SK-N-SH treated with all-trans-retinoic acid at 6 μM for 48 hours (cell line): ENCODE data around the gene ACKR1.
A peak's percentile ranks its signal among the peaks of the same experiment; 100 is the strongest.

Source experiments
- ATAC-seq: fragments of 200-7000 bp; cut with Tn5 transposase; 3 replicates; pipeline ENCODE4 v1.9.1; 2020; ENCODE audit warnings: mild to moderate bottlenecking, moderate library complexity
- ARNTL ChIP-seq: fragments of 450-650 bp; formaldehyde crosslinking; IDR thresholded peaks from 2 replicates; pipeline ENCODE4 v1.5.0; 2020; ENCODE audit warnings: low read depth, mild to moderate bottlenecking, moderate library complexity, borderline replicate concordance
- BACH2 ChIP-seq: fragments of 250-450 bp; sonication (Bioruptor Pico); IDR thresholded peaks from 2 replicates; pipeline ENCODE4 v1.9.0; 2021; ENCODE audit warnings: mild to moderate bottlenecking, borderline replicate concordance
- CREB5 ChIP-seq: fragments of 250-450 bp; sonication (Bioruptor Pico); IDR thresholded peaks from 2 replicates; pipeline ENCODE4 v1.5.1; 2020; ENCODE audit warnings: low read depth, mild to moderate bottlenecking, moderate library complexity
- CSRNP3 ChIP-seq: fragments of 250-450 bp; sonication (Bioruptor Pico); IDR thresholded peaks from 2 replicates; pipeline ENCODE4 v1.5.1; 2021; ENCODE audit warnings: mild to moderate bottlenecking, moderate library complexity
- ESRRG ChIP-seq: fragments of 250-450 bp; sonication (Bioruptor Pico); IDR thresholded peaks from 2 replicates; pipeline ENCODE4 v1.6.1; 2021; ENCODE audit warnings: mild to moderate bottlenecking
- GLIS3 ChIP-seq: fragments of 250-450 bp; sonication (Bioruptor Pico); IDR thresholded peaks from 2 replicates; pipeline ENCODE4 v1.5.0; 2020; ENCODE audit warnings: mild to moderate bottlenecking, moderate library complexity
- ISL1 ChIP-seq: fragments of 250-450 bp; sonication (Bioruptor Pico); IDR thresholded peaks from 2 replicates; pipeline ENCODE4 v2.1.2; 2022; ENCODE audit warnings: mild to moderate bottlenecking, moderate library complexity
- OSR1 ChIP-seq: fragments of 250-450 bp; sonication (Bioruptor Pico); IDR thresholded peaks from 2 replicates; pipeline ENCODE4 v1.8.0; 2022; ENCODE audit warnings: moderate library complexity, mild to moderate bottlenecking, inconsistent platforms
- POU6F1 ChIP-seq: fragments of 250-450 bp; sonication (Bioruptor Pico); IDR thresholded peaks from 2 replicates; pipeline ENCODE4 v1.8.0; 2021; ENCODE audit warnings: low read depth, mild to moderate bottlenecking, moderate library complexity, borderline replicate concordance
- PPARA ChIP-seq: fragments of 250-450 bp; sonication (Bioruptor Pico); IDR thresholded peaks from 2 replicates; pipeline ENCODE4 v1.5.0; 2020; ENCODE audit warnings: mild to moderate bottlenecking, borderline replicate concordance
- RARB ChIP-seq: fragments of 250-450 bp; sonication (Bioruptor Pico); IDR thresholded peaks from 2 replicates; pipeline ENCODE4 v1.8.0; 2021; ENCODE audit warnings: mild to moderate bottlenecking, moderate library complexity
- SNAI2 ChIP-seq: fragments of 250-450 bp; sonication (Bioruptor Pico); IDR thresholded peaks from 2 replicates; pipeline ENCODE4 v1.5.0; 2020; ENCODE audit warnings: mild to moderate bottlenecking, moderate library complexity
- TCF4 ChIP-seq: fragments of 250-450 bp; sonication (Bioruptor Pico); IDR thresholded peaks from 2 replicates; pipeline ENCODE4 v1.8.0; 2021; ENCODE audit warnings: mild to moderate bottlenecking, moderate library complexity, borderline replicate concordance
- TSHZ2 ChIP-seq: fragments of 250-450 bp; sonication (Bioruptor Pico); IDR thresholded peaks from 2 replicates; pipeline ENCODE4 v1.5.0; 2020; ENCODE audit warnings: mild to moderate bottlenecking, moderate library complexity
- ZC3H10 ChIP-seq: fragments of 250-450 bp; sonication (Bioruptor Pico); IDR thresholded peaks from 2 replicates; pipeline ENCODE4 v1.5.1; 2021; ENCODE audit warnings: mild to moderate bottlenecking, moderate library complexity
- ZFP3 ChIP-seq: fragments of 250-450 bp; sonication (Bioruptor Pico); IDR thresholded peaks from 2 replicates; pipeline ENCODE4 v1.5.0; 2020; ENCODE audit warnings: mild to moderate bottlenecking, moderate library complexity
- ZNF70 ChIP-seq: fragments of 450-650 bp; formaldehyde crosslinking; IDR thresholded peaks from 2 replicates; pipeline ENCODE4 v1.5.0; 2020; ENCODE audit warnings: mild to moderate bottlenecking, moderate library complexity
- ZNF8 ChIP-seq: fragments of 450-650 bp; formaldehyde crosslinking; IDR thresholded peaks from 2 replicates; pipeline ENCODE4 v1.5.0; 2020; ENCODE audit warnings: mild to moderate bottlenecking, moderate library complexity

Gene ACKR1

GRCh38 chr1:159196543-159196942, 8.1 kb upstream of the ACKR1 start:
- ATAC-seq = peak; percentile 49
- TF ChIP-seq SNAI2 (CRISPR knock-in tag) (no peak), ESRRG (CRISPR knock-in tag) (no peak), ZNF8 (CRISPR knock-in tag) (no peak)

GRCh38 chr1:159197561-159198557, 6.8 kb upstream of the ACKR1 start:
- peak; percentile 98 for ATAC-seq
- TF ChIP-seq TCF4 (CRISPR knock-in tag) (no peak), ISL1 (CRISPR knock-in tag) (no peak), ZNF70 (CRISPR knock-in tag) (no peak), ARNTL (CRISPR knock-in tag) (no peak)

GRCh38 chr1:159199901-159200300, 4.8 kb upstream of the ACKR1 start:
- ATAC-seq = no peak
- TF ChIP-seq CSRNP3 (CRISPR knock-in tag) = no peak
- no peak for TF ChIP-seq ESRRG (CRISPR knock-in tag)
- TF ChIP-seq ZFP3 (CRISPR knock-in tag) = no peak
- TF ChIP-seq RARB (CRISPR knock-in tag) = no peak
- no peak for TF ChIP-seq TCF4 (CRISPR knock-in tag)
- TF ChIP-seq OSR1 (CRISPR knock-in tag) = no peak
- no peak for TF ChIP-seq ZNF8 (CRISPR knock-in tag)
- TF ChIP-seq PPARA (CRISPR knock-in tag) = no peak
- no peak for TF ChIP-seq GLIS3 (CRISPR knock-in tag)
- TF ChIP-seq ZC3H10 = no peak
- TF ChIP-seq SNAI2 (CRISPR knock-in tag) = no peak

- TF ChIP-seq ARNTL (CRISPR knock-in tag) (no peak), ZFP3 (CRISPR knock-in tag) (no peak), TSHZ2 (CRISPR knock-in tag) (no peak), ZC3H10 (no peak), CSRNP3 (CRISPR knock-in tag) (no peak), CREB5 (no peak), ZNF70 (CRISPR knock-in tag) (no peak), POU6F1 (CRISPR knock-in tag) (no peak), GLIS3 (CRISPR knock-in tag) (no peak), OSR1 (CRISPR knock-in tag) (no peak), BACH2 (CRISPR knock-in tag) (no peak), SNAI2 (CRISPR knock-in tag) (no peak), ESRRG (CRISPR knock-in tag) (no peak)
- ATAC-seq = no peak
Observed at GRCh38 chr1:159200769-159201168, 3.9 kb upstream of the ACKR1 start.
